Mononuclear cell (primary cell): ENCODE data around the gene ACOT12. TPM values are rescaled to one million over a fixed set of nuclear protein-coding genes. Genes with fewer than 3 reads are reported as not detected.
"Not testable (repeated sequence)": the region's sequence is repeated elsewhere in the genome, so short reads cannot be mapped to it uniquely, and the experiment has no call there.

Experiments
- H3K27me3 ChIP-seq: 2 replicates; pipeline ENCODE4 v1.6.0; 2011; ENCODE audit warnings: low read length, control low read depth; ENCODE audit not compliant: insufficient read depth
- H3K4me1 ChIP-seq: 2 replicates; pipeline ENCODE4 v1.5.1; 2011; ENCODE audit warnings: mild to moderate bottlenecking, low read length, control low read depth; ENCODE audit not compliant: insufficient read depth
- H3K4me3 ChIP-seq: 2 replicates; pipeline ENCODE4 v1.5.1; 2011; ENCODE audit warnings: mild to moderate bottlenecking, low read length, moderate library complexity
- H3K9me3 ChIP-seq: 2 replicates; pipeline ENCODE4 v1.5.1; 2011; ENCODE audit warnings: low read depth, mild to moderate bottlenecking, control low read depth, low read length
- total RNA-seq: library from RNA; depleted of rRNA; stranded (reverse); fragments of >200 nt; gene quantifications from one replicate; pipeline ENCODE4 v1.2.3, GENCODE V29; 2012

ACOT12 gene
- total RNA-seq, 1 donor, result 0.31 TPM

DNA sequence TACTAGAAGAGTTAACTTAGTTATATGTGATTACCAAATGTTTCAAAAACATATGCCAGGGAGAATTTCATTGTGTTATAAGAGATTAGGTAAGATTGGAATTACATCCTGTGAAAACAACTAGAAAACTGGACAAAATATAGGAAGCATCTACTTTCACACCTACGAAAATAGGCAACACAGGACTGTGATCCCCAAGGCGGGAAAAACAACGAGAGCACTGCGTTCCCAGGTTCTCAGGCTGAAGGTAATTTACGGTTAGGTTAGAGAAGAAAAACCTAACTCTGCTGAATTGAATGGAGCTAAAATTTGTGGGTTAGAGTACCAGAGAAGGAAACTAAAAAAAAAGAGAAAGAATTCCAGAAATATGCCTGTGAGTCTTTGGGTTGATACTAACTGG lies 28.4 kb downstream of the ACOT12 start:
- peaks cover 10% of the 10 kb centered on the region for H3K4me1 ChIP-seq
- H3K27me3 ChIP-seq, result no peaks in the 10 kb centered on the region
- H3K4me3 ChIP-seq, result no peak overlapping the region
- no peaks in the 10 kb centered on the region for H3K9me3 ChIP-seq

- peaks cover 10% of the 10 kb centered on the region for H3K4me1 ChIP-seq
- no peak overlapping the region for H3K4me3 ChIP-seq
- no peaks in the 10 kb centered on the region for H3K9me3 ChIP-seq
- no peaks in the 10 kb centered on the region for H3K27me3 ChIP-seq
Observed at GRCh38 chr5:81363093-81363871, 30.7 kb downstream of the ACOT12 start.

GRCh38 chr5:81361600-81361999 lies 32.3 kb downstream of the ACOT12 start:
- H3K4me1 ChIP-seq, result peaks cover 10% of the 10 kb centered on the region
- H3K4me3 ChIP-seq, result no peak overlapping the region
- H3K27me3 ChIP-seq, result no peaks in the 10 kb centered on the region
- H3K9me3 ChIP-seq, result no peaks in the 10 kb centered on the region

- Histone ChIP-seq H3K4me3 (no peak overlapping the region), H3K4me1 (peaks cover 10% of the 10 kb centered on the region), H3K9me3 (no peaks in the 10 kb centered on the region), H3K27me3 (no peaks in the 10 kb centered on the region)
Observed at GRCh38 chr5:81360640-81361039, 33.3 kb downstream of the ACOT12 start.

GRCh38 chr5:81359881-81360280 lies 34.1 kb downstream of the ACOT12 start:
- Histone ChIP-seq H3K4me1 (peaks cover 10% of the 10 kb centered on the region), H3K4me3 (no peak overlapping the region)

DNA sequence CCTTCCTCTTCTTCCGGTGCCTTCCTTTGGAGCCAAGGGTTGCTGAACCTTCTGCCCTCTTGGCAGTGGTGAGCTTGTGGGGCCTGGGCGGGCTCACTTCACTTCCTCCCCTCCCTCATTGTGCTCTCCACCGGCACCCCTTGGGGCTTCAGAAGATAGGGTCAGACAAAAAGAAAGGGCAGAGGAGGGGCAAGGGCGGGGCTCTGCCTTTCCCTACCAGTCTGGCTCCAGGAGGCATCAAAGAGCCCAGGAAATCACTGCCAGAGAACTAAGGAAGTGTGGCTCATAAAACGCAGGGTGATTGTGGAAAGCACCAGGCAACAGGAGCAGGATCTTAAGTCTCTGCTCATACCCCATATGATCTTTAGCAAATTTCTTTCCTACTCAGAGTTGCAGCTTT lies 34.8 kb downstream of the ACOT12 start:
- Histone ChIP-seq H3K9me3 (no peaks in the 10 kb centered on the region), H3K4me1 (peaks cover 7% of the 10 kb centered on the region), H3K27me3 (no peaks in the 10 kb centered on the region), H3K4me3 (no peak overlapping the region)

More at GRCh38 chr5:81359881-81360280, 34.1 kb downstream of the ACOT12 start:
- H3K27me3 ChIP-seq, result no peaks in the 10 kb centered on the region
- no peaks in the 10 kb centered on the region for H3K9me3 ChIP-seq

- no peaks in the 10 kb centered on the region for H3K4me1 ChIP-seq
- no peaks in the 10 kb centered on the region for H3K27me3 ChIP-seq
- no peak overlapping the region for H3K4me3 ChIP-seq
- no peaks in the 10 kb centered on the region for H3K9me3 ChIP-seq
Observed at GRCh38 chr5:81355291-81356251, 38.4 kb downstream of the ACOT12 start.

DNA sequence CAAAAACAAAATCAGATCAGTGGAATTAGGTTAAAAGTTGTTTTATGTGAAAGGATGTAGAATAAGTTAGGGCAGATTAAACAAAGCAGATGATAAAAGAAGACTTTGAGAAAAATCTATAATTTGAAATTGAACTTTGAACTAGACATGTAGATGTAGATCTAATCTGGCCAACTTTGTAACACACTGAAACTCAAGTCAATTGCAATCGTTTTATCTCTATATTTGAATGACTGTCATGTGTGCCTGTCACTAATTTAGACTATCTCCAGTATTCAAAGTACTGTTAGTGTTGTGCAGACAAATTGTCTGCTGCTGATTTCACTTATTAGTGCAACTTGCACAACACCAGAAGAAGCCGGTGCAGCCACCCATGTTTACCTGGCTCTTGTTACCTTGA lies 39.8 kb downstream of the ACOT12 start:
- H3K4me1 ChIP-seq, result no peaks in the 10 kb centered on the region
- no peaks in the 10 kb centered on the region for H3K27me3 ChIP-seq
- no peaks in the 10 kb centered on the region for H3K9me3 ChIP-seq
- no peak overlapping the region for H3K4me3 ChIP-seq

- Histone ChIP-seq H3K4me1 (no peaks in the 10 kb centered on the region), H3K9me3 (no peaks in the 10 kb centered on the region), H3K27me3 (no peaks in the 10 kb centered on the region), H3K4me3 (no peak overlapping the region)
Observed at GRCh38 chr5:81353189-81353588, 40.7 kb downstream of the ACOT12 start.

- Histone ChIP-seq H3K4me3 (no peak overlapping the region), H3K4me1 (no peaks in the 10 kb centered on the region), H3K27me3 (no peaks in the 10 kb centered on the region), H3K9me3 (no peaks in the 10 kb centered on the region)
Observed at GRCh38 chr5:81350507-81350906, 43.4 kb downstream of the ACOT12 start.

DNA sequence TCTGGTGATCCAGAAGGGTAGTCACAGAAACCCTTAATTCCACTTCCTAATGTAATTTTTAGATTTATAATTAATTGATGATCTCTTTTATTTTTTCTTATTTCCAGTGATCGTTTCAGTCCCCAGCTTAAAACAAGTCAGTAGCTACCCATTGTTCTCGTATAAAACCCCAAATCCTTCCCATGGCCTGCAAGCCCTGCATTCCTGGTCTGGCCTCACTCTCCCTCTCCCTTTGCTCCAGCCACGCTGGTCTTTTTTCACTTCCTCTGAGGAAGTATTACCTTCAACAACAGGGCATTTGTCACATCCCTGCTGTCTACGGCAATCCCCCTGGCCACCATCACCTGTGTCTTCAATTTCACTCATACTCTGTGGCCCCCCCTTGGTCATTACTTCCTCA lies 44.8 kb downstream of the ACOT12 start:
- Histone ChIP-seq H3K4me3 (no peak overlapping the region), H3K9me3 (no peaks in the 10 kb centered on the region), H3K27me3 (no peaks in the 10 kb centered on the region), H3K4me1 (no peaks in the 10 kb centered on the region)

DNA sequence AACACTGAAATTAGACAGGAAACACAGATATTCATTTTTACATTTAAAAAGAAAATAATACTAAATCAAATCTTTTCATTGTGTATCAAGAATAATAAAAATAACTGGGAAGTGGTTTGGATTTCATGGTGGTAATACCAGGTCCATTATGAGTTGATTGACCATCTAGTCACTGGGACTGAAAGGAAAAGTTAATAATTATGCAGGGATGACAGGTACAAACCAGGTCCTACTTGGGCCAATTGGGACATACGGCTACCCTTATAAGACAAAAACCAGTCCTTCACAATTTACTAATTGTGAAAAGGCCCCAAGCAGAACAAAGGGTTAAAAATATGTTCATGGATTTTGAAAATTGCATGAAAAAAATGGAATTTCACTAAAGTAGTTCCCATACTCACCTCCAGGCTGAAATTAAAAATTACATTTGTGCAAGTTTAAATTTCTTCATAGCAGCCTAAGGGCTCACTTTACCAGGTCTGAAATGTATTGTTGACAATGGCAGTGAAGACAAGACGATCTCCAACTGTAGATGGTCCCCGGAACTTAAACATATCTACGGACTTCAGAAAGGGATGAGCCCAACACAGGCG lies 48.4 kb downstream of the ACOT12 start:
- no peaks in the 10 kb centered on the region for H3K27me3 ChIP-seq
- no peaks in the 10 kb centered on the region for H3K9me3 ChIP-seq
- H3K4me1 ChIP-seq, result no peaks in the 10 kb centered on the region
- H3K4me3 ChIP-seq, result no peak overlapping the region

- Histone ChIP-seq H3K4me1 (no peaks in the 10 kb centered on the region), H3K4me3 (no peak overlapping the region), H3K27me3 (no peaks in the 10 kb centered on the region), H3K9me3 (no peaks in the 10 kb centered on the region)
Observed at GRCh38 chr5:81344736-81345135, 49.2 kb downstream of the ACOT12 start.

GRCh38 chr5:81338213-81338612 lies 55.7 kb downstream of the ACOT12 start:
- not testable (repeated sequence) for H3K4me3 ChIP-seq, H3K4me1 ChIP-seq, H3K9me3 ChIP-seq, H3K27me3 ChIP-seq

- Histone ChIP-seq H3K4me1 (no peaks in the 10 kb centered on the region), H3K9me3 (no peaks in the 10 kb centered on the region), H3K27me3 (no peaks in the 10 kb centered on the region), H3K4me3 (no peak overlapping the region)
Observed at GRCh38 chr5:81337803-81338202, 56.1 kb downstream of the ACOT12 start.
